GM12878 (cell line): Measurements from ENCODE around the gene HMCN2. TPM values are rescaled to one million over a fixed set of nuclear protein-coding genes. Genes with fewer than 3 reads are reported as not detected.

Experiments used
- ATAC-seq: fragments of 200-7000 bp; cut with Tn5 transposase; 3 replicates; pipeline ENCODE4 v1.9.1; 2020; ENCODE audit warnings: mild to moderate bottlenecking, moderate library complexity
- BruUV-seq: library from RNA; stranded (reverse); fragments of 400-500 nt; replicated peaks from 2 replicates; lab custom pipeline; 2021; lab: Mats Ljungman, UMichigan
- CTCF ChIA-PET: fragments of 300-600 bp; sonication (Branson Sonifier 250); formaldehyde crosslinking; extraction: SDS; loops from one replicate; lab custom pipeline; 2021; ENCODE audit warnings: inconsistent platforms; lab: Yijun Ruan, JAX
- POLR2A ChIA-PET: fragments of 350-600 bp; formaldehyde crosslinking; extraction: SDS; loops from one replicate; lab custom pipeline; 2021; ENCODE audit warnings: inconsistent platforms; lab: Charles Lee
- RAD21 ChIA-PET: fragments of 300-600 bp; sonication (Branson Sonifier 250); formaldehyde crosslinking; loops from one replicate; lab custom pipeline; 2023; ENCODE audit warnings: antibody characterized with exemption; ENCODE audit not compliant: unreplicated experiment; lab: Charles Lee
- SMC1A ChIA-PET: fragments of 300-600 bp; sonication (Branson Sonifier 250); formaldehyde crosslinking; loops from one replicate; lab custom pipeline; 2023; ENCODE audit not compliant: unreplicated experiment, uncharacterized antibody; lab: Charles Lee
- DNase-seq: peaks from one replicate; pipeline ENCODE4 v3.0.0-alpha.2; 2011; ENCODE audit warnings: low read depth, low spot score
- FAIRE-seq: peaks from 3 replicates; lab custom pipeline; 2011; peaks lifted over from hg19 to GRCh38; lab: Jason Lieb, UNC
- H2AFZ ChIP-seq: 2 replicates; pipeline ENCODE4 v1.6.0; 2011; ENCODE audit warnings: low read depth, low read length, control low read depth; ENCODE audit not compliant: control insufficient read depth
- H3K27ac ChIP-seq: 2 replicates; pipeline ENCODE4 v1.5.1; 2011; ENCODE audit warnings: control low read depth; ENCODE audit not compliant: control insufficient read depth, insufficient read depth
- H3K27me3 ChIP-seq, 2 experiments: replicated peaks in 1 of 2; 2 replicates each; pipeline versions ENCODE4 v1.6.0 to v1.6.1; 2011; ENCODE audit warnings: low read length in 1 of 2; ENCODE audit not compliant: control insufficient read depth in 2 of 2, insufficient read depth in 2 of 2
- H3K36me3 ChIP-seq, 2 experiments: 2 replicates each; pipeline ENCODE4 v1.5.1; 2011; ENCODE audit warnings: low read length in 1 of 2; ENCODE audit not compliant: control insufficient read depth in 2 of 2, insufficient read depth in 2 of 2
- H3K4me1 ChIP-seq: 2 replicates; pipeline ENCODE4 v1.6.1; 2011; ENCODE audit warnings: mild to moderate bottlenecking, low read length, moderate library complexity, mixed read lengths; ENCODE audit not compliant: control insufficient read depth, insufficient read depth
- H3K4me2 ChIP-seq: 2 replicates; pipeline ENCODE4 v1.6.0; 2011; ENCODE audit warnings: control low read depth; ENCODE audit not compliant: control insufficient read depth, insufficient read depth
- H3K4me3 ChIP-seq: fragments of 200-600 bp; sonication (generic); 2 replicates; pipeline ENCODE4 v1.5.1; 2016
- H3K79me2 ChIP-seq: 2 replicates; pipeline ENCODE4 v1.6.0; 2011; ENCODE audit warnings: low read length; ENCODE audit not compliant: control insufficient read depth, insufficient read depth
- H3K9ac ChIP-seq: 2 replicates; pipeline ENCODE4 v1.8.0; 2011; ENCODE audit warnings: low read length, control low read depth, mixed read lengths; ENCODE audit not compliant: control insufficient read depth, insufficient read depth
- H3K9me3 ChIP-seq: replicated peaks from 3 replicates; pipeline ENCODE4 v1.5.1; 2011; ENCODE audit warnings: mild to moderate bottlenecking, low read length; ENCODE audit not compliant: control insufficient read depth, insufficient read depth
- H4K20me1 ChIP-seq: 2 replicates; pipeline ENCODE4 v1.6.0; 2011; ENCODE audit not compliant: control insufficient read depth, insufficient read depth
- ATF7 ChIP-seq: fragments of 450-650 bp; IDR thresholded peaks from 2 replicates; pipeline ENCODE4 v1.6.1; 2016; ENCODE audit warnings: low read depth, mild to moderate bottlenecking
- CBFB ChIP-seq: IDR thresholded peaks from 2 replicates; pipeline ENCODE4 v1.6.1; 2016; ENCODE audit warnings: antibody characterized with exemption, low read depth
- CREM ChIP-seq: IDR thresholded peaks from 2 replicates; pipeline ENCODE4 v1.6.1; 2014; ENCODE audit warnings: antibody characterized with exemption, low read depth
- ESRRA ChIP-seq: IDR thresholded peaks from 2 replicates; pipeline ENCODE4 v1.6.1; 2012; ENCODE audit warnings: mild to moderate bottlenecking, low read length, improper control_type of control experiment
- EZH2 ChIP-seq: IDR thresholded peaks from 2 replicates; pipeline ENCODE4 v1.6.1; 2012; ENCODE audit warnings: low read depth, mild to moderate bottlenecking, control low read depth, inconsistent platforms, low read length, borderline replicate concordance; ENCODE audit not compliant: control insufficient read depth
- FOXK2 ChIP-seq: fragments of 450-650 bp; IDR thresholded peaks from 2 replicates; pipeline ENCODE4 v1.6.1; 2017; ENCODE audit warnings: mild to moderate bottlenecking, moderate library complexity
- HCFC1 ChIP-seq: fragments of 150-350 bp; IDR thresholded peaks from 2 replicates; pipeline ENCODE4 v1.6.1; 2014; ENCODE audit warnings: low read length
- IKZF2 ChIP-seq, 2 experiments: fragments of 450-650 bp; IDR thresholded peaks; 2 replicates each; pipeline ENCODE4 v1.6.1; 2017; ENCODE audit warnings: mild to moderate bottlenecking in 2 of 2, moderate library complexity in 2 of 2
- MYB ChIP-seq: fragments of 150-350 bp; IDR thresholded peaks from 2 replicates; pipeline ENCODE4 v1.6.1; 2014; ENCODE audit warnings: mild to moderate bottlenecking, low read depth, low read length, borderline replicate concordance
- NFYA ChIP-seq: IDR thresholded peaks from 2 replicates; pipeline ENCODE4 v1.6.1; 2011; ENCODE audit warnings: low read depth, mild to moderate bottlenecking, low read length, improper control_type of control experiment, borderline replicate concordance
- PAX5 ChIP-seq: IDR thresholded peaks from 2 replicates; pipeline ENCODE4 v1.6.1; 2011; ENCODE audit warnings: low read depth, low read length, borderline replicate concordance
- SIN3A ChIP-seq: IDR thresholded peaks from 2 replicates; pipeline ENCODE4 v1.6.1; 2012; ENCODE audit warnings: low read depth, low read length, improper control_type of control experiment
- SMAD1 ChIP-seq: fragments of 450-650 bp; IDR thresholded peaks from 2 replicates; pipeline ENCODE4 v1.6.1; 2018; ENCODE audit warnings: mild to moderate bottlenecking, low read depth; ENCODE audit not compliant: partially characterized antibody
- TBL1XR1 ChIP-seq: IDR thresholded peaks from 2 replicates; pipeline ENCODE4 v1.6.1; 2012; ENCODE audit warnings: low read depth, low read length, improper control_type of control experiment
- ZBED1 ChIP-seq: IDR thresholded peaks from 2 replicates; pipeline ENCODE4 v1.6.1; 2016; ENCODE audit warnings: borderline replicate concordance
- ZSCAN29 ChIP-seq: fragments of 450-650 bp; IDR thresholded peaks from 2 replicates; pipeline ENCODE4 v1.6.1; 2017; ENCODE audit warnings: mild to moderate bottlenecking, moderate library complexity
- WGBS: methylation state at CpG from one replicate; pipeline ENCODE4 v1.1.6; 2016; ENCODE audit warnings: low lambda C conversion rate; ENCODE audit not compliant: insufficient replicate concordance, insufficient coverage; ENCODE audit errors: missing lambda C conversion rate; 5-methylcytosine and 5-hydroxymethylcytosine counted together
- in situ Hi-C: fragments of 300-500 bp; cut with MboI; formaldehyde crosslinking; loops from 9 replicates; pipeline ENCODE4 v1.14.3; 2018; ENCODE audit warnings: mixed read lengths
- intact Hi-C: fragments of 100-400 bp; cut with micrococcal nuclease; formaldehyde crosslinking; loops from one replicate; pipeline ENCODE4 v1.14.2; 2022; ENCODE audit not compliant: unreplicated experiment
- polyA plus RNA-seq, 11 experiments: library from polyadenylated mRNA; depleted of rRNA in 4 of 11; unstranded in 6 of 11; stranded (reverse) in 5 of 11; fragments of >200 nt; fragmentation: Nextera tagmentation in 4 of 11; fragmentation: Illumina TruSeq in 1 of 11; extraction: Ambion mirVana in 4 of 11; extraction: Trizol in 1 of 11; gene quantifications; 1 replicate in 1 of 11; 2 replicates in 10 of 11; pipeline versions ENCODE4 v1.2.1 to v1.2.3, GENCODE V29; 2011 to 2016; ENCODE audit warnings: inconsistent platforms in 2 of 11, missing spikeins in 2 of 11, low read depth in 1 of 11
- total RNA-seq, 4 experiments: library from RNA; depleted of rRNA in 3 of 4; stranded (reverse); fragments of >200 nt in 3 of 4; fragmentation: Illumina TruSeq in 1 of 4; extraction: Trizol in 1 of 4; gene quantifications; 2 replicates each; pipeline versions ENCODE4 v1.2.1 to v1.2.3, GENCODE V29; 2013 to 2021
- TF ChIP-seq, protein P1 (sequence below): fragments of 450-650 bp; IDR thresholded peaks from 2 replicates; pipeline ENCODE4 v1.6.1; 2017; ENCODE audit warnings: mild to moderate bottlenecking, moderate library complexity

HMCN2 gene
- total and polyA plus RNA-seq, 10 of the 15 experiments (the other 5 are each of a cell fraction or from before 2014, with no cell fraction given), result 0.04 TPM; not detected in 9

GRCh38 chr9:130380920-130381469 is 115.4 kb downstream of the HMCN2 start:
- no TSS peak for BruUV-seq
- no peak overlapping the region for H2AFZ ChIP-seq
- in situ Hi-C loops (no loop called here), intact Hi-C loops (no loop called here)
- no peak for FAIRE-seq
- no peaks in the 10 kb centered on the region for H3K79me2 ChIP-seq
- POLR2A ChIA-PET, result no interaction called here
- no peaks in the 10 kb centered on the region for H3K4me1 ChIP-seq
- no peaks in the 10 kb centered on the region for H3K36me3 ChIP-seq
- WGBS, result 6% methylated on average over 6 of the region's 6 CpGs
- no peak overlapping the region for H3K27ac ChIP-seq
- SMC1A ChIA-PET, result no interaction called here
- no peaks in the 10 kb centered on the region for H3K9me3 ChIP-seq
- H3K4me3 ChIP-seq, result no peak overlapping the region
- ATAC-seq, result no peak
- RAD21 ChIA-PET, result no interaction called here
- no peaks in the 10 kb centered on the region; a peak in 1 of 4 replicates for H3K27me3 ChIP-seq
- no peak for DNase-seq
- no peak overlapping the region for H3K9ac ChIP-seq
- no peaks in the 10 kb centered on the region for H4K20me1 ChIP-seq
- CTCF ChIA-PET, result no interaction called here
- TF ChIP-seq SMAD1, result no peak
- TF ChIP-seq, all 136 proteins: peak for 0
- H3K4me2 ChIP-seq, result no peak overlapping the region

DNA sequence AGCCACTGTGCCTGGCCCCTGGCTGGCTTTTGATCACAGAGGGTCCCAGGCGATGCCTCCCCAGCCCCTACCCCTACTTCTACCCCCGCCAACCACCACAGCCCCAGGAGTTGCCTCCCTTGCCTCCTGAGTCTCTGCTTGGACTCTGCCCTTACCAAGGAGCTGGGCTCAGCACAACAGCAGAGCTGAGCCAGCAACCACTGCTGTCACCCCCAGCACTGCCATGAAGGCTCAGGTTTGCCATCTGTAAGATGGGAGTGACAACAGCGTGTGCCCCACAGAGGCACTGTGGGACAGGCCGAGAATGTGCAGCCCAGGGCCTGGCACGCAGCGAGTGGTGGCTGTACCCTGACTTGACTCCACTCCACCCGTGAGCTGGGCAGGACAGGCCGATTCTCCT is 116.1 kb downstream of the HMCN2 start:
- no peaks in the 10 kb centered on the region for H3K36me3 ChIP-seq
- BruUV-seq, result no TSS peak
- no peak overlapping the region for H2AFZ ChIP-seq
- intact Hi-C loops (no loop called here), in situ Hi-C loops (no loop called here)
- no peaks in the 10 kb centered on the region for H3K9me3 ChIP-seq
- no peak overlapping the region for H3K4me2 ChIP-seq
- POLR2A ChIA-PET, result no interaction called here
- CTCF ChIA-PET, result no interaction called here
- H3K27ac ChIP-seq, result no peak overlapping the region
- SMC1A ChIA-PET, result no interaction called here
- ATAC-seq, result no peak
- no peaks in the 10 kb centered on the region for H3K79me2 ChIP-seq
- no peak overlapping the region for H3K4me3 ChIP-seq
- no peak overlapping the region for H3K9ac ChIP-seq
- no peak for FAIRE-seq
- RAD21 ChIA-PET, result no interaction called here
- 29% methylated on average over 7 of the region's 8 CpGs for WGBS
- H3K4me1 ChIP-seq, result no peaks in the 10 kb centered on the region
- no peaks in the 10 kb centered on the region; a peak in 1 of 4 replicates for H3K27me3 ChIP-seq
- DNase-seq, result no peak
- H4K20me1 ChIP-seq, result no peaks in the 10 kb centered on the region
- TF ChIP-seq PAX5 (no peak), HCFC1 (no peak), ZBED1 (no peak), TBL1XR1 (no peak), ATF7 (no peak), CBFB (no peak), EZH2 (no peak), ESRRA (no peak), ZSCAN29 (no peak), SIN3A (no peak), NFYA (no peak), FOXK2 (no peak), MYB (no peak), CREM (no peak), IKZF2 (IDR thresholded peaks at IDR 0.05) (no peak)
- TF ChIP-seq, protein P1, sequence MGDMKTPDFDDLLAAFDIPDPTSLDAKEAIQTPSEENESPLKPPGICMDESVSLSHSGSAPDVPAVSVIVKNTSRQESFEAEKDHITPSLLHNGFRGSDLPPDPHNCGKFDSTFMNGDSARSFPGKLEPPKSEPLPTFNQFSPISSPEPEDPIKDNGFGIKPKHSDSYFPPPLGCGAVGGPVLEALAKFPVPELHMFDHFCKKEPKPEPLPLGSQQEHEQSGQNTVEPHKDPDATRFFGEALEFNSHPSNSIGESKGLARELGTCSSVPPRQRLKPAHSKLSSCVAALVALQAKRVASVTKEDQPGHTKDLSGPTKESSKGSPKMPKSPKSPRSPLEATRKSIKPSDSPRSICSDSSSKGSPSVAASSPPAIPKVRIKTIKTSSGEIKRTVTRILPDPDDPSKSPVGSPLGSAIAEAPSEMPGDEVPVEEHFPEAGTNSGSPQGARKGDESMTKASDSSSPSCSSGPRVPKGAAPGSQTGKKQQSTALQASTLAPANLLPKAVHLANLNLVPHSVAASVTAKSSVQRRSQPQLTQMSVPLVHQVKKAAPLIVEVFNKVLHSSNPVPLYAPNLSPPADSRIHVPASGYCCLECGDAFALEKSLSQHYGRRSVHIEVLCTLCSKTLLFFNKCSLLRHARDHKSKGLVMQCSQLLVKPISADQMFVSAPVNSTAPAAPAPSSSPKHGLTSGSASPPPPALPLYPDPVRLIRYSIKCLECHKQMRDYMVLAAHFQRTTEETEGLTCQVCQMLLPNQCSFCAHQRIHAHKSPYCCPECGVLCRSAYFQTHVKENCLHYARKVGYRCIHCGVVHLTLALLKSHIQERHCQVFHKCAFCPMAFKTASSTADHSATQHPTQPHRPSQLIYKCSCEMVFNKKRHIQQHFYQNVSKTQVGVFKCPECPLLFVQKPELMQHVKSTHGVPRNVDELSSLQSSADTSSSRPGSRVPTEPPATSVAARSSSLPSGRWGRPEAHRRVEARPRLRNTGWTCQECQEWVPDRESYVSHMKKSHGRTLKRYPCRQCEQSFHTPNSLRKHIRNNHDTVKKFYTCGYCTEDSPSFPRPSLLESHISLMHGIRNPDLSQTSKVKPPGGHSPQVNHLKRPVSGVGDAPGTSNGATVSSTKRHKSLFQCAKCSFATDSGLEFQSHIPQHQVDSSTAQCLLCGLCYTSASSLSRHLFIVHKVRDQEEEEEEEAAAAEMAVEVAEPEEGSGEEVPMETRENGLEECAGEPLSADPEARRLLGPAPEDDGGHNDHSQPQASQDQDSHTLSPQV, result no peak
